GM18519 (cell line): ENCODE measurements around the gene TMEM171.

Experiments used
- ATAC-seq: cut with Tn5 transposase; IDR thresholded peaks from one replicate; pipeline ENCODE4 v1.9.1; 2021; ENCODE audit warnings: mild to moderate bottlenecking, moderate library complexity; ENCODE audit not compliant: unreplicated experiment, low FRiP score

Gene TMEM171

DNA sequence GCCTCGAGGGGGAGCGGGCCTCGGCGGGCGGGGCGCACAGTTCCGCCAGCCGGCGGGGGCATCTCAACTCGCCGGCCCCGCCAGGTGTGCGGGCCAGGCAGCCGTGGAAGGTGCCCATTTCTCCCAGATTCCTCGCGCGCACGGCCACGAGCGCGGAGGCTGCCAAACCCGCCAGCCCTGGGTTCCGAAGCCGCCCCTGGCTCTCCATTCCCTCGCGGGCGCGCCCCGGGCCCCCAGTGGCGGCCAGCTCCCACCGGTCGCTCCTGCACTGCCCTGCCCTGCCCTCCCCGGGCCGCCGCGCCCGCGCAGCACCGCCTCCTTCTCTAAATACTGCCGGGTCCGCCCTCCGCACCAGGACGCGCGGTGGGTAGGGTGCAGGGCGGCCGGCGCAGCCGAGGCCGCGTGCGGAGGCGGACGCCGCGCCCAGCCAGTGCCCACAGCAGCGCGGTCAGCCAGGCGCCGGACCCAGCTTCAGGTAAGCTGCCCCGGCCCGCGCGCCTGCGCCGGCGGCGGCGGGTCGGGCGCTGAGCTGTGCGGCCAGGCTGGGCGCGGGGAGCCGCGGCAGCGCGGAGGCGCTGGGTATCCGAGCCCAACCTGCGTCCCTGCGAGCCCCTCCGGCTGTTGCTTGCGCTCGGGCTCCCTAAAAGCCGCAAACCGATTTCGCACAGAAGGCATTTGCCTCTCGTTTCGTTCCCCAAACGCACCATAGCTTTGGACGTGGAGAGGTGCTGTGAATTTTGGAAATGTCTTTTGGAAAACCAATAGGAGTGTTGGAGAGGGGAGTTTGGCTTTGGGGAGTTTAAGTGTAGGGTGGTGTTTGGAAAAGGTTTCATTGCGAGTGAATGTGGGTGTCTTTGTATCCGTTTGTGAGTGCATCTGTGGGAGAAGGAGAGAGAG, at the start of gene TMEM171:
Gene TMEM171 (plus strand): TSS at position 354 of the 897 bp plus-strand sequence. CDS start 2,799 bp downstream, outside the sequence.
- ATAC-seq, result no peak

- no peak for ATAC-seq
Observed at GRCh38 chr5:73081093-73081492, 39.3 kb upstream of the TMEM171 start.

DNA sequence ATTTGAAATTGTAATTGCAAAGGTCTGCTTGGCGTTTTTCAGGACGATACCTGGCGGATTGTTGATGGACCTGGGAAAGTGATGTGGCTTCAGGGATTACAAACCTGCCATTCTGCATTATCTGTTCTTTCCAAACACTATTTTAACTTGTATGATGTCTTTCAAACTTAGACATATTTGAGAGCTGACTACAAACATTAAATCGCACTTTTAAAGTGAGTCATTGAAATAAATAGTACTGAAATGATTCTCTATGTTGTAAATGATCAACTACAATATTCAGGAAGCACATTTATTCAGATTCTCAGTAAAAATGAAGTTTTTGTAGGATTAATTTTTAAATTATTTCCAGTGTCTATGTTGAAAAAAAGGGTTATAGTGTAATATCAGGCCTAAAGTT, 32.3 kb upstream of the TMEM171 start:
- ATAC-seq, result no peak

DNA sequence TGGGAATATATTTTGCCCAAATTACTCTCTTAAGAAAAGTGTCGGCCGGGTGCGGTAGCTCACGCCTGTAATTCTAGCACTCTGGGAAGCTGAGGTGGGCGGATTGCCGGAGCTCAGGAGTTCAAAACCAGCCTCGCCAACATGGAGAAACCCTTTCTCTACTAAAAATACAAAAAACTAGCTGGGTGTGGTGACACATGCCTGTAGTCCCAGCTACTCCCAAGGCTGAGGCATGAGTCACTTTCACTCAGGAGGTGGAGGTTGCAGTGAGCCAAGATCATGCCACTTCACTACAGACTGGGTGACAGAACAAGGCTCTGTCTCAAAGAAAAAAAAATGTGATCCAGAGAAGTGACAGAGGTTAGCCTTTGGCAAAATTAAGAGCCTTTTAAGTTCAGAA, 26.4 kb upstream of the TMEM171 start:
- ATAC-seq, result no peak

DNA sequence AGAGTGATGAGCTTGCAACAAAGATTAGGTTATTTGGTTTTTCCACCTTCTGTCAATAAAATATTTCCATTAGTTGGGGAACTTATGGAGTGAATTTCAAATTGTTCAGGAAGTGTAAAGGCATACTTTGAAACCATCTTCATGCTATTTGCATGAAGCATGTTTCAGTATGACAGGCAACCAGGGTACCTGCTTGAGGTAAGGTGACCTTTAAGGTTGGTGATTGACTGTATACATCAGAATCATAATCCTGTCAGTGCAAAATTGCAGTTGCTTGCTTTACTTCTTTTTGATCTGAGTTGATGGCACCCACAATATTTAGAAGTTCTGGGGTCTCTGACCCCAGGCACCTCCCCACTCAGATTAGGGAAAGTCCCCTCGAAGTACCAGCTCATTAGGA, 26.0 kb upstream of the TMEM171 start:
- ATAC-seq, result no peak

DNA sequence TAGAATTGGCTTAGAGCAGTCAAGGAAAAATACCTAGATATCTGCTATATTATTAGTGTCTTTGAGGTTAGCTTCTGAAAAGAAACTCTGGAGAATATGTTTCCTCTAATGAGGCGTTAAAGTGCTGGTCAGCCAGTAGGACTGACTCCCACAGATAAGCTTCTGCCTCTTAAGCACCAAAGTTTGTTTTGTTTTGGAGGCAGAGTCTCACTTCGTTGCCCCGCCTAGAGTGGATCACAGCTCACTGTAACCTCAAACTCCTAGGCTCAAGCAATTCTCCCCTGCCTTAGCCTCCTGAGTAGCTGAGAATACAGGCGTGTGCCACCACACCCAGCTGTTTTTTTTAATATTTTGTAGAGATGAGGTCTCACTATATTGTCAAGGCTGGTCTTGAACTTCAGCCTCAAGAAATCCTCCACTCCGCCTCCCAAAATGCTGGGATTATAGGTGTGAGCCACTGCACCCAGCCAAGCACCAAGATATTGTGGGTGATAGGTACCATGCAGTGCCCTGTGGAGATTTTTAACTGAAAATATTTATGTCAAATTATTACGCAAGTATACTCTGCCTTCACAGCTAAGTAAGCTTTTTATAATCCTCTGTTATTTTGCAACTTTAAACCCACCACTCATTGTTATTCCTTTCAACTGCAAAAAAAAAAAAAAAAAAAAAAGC, 24.7 kb upstream of the TMEM171 start:
- ATAC-seq, result no peak

DNA sequence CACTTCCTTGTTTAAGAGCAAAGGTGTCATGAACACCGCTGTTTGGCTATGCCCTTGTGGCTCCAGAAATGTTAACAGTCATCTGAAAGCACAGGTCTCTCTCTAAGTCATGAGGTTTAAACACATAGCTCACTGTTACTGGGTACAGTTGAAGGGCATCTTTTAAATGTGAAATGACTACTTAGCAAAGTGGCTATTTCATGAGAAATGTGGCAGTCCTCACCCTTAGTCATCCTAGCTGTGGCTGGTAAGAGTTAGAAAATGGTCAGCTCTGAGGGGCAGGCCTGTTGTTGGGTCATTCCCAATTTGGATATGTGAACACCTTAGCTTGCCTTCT, 24.2 kb upstream of the TMEM171 start:
- no peak for ATAC-seq

DNA sequence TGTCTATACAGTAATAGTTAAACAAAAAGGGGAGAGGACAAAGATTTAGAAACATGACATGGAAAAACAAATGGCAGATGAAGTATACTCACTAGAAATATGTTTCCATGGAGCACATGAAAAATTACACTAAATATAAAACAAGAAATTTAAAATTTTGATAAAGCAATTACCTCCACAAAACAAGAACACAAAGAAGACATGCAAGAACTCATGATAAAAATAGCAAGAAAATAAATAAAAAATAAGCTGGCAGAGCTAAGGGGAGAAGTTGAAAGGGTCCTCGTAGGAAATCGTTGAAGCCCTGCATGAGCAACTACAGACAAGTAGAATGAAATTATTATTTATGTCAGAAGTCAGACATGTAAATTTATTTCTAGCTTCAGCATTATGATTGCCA, 22.6 kb upstream of the TMEM171 start:
- ATAC-seq, result no peak

DNA sequence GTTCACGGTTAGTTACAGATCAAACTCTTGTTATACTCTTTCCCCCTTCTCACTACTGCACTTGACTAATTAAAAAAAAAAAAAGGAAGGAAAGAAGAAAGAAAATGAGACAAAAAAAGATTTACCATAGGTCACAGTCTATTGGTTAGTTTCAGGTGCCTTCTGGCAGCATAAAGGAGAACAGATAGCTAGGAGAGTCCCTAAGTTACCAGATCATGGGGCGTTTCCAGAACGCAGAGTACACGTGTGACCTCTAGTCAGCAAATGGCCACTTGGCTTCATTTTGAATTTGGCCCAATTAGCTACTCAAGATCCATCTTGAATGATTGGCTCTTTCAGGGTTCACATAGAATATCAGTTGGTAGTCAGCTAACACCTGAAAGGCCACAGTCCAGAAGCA, 20.3 kb upstream of the TMEM171 start:
- no peak for ATAC-seq

GRCh38 chr5:73103870-73104299, 16.5 kb upstream of the TMEM171 start:
- no peak for ATAC-seq

- no peak for ATAC-seq
Observed at GRCh38 chr5:73104326-73104725, 16.0 kb upstream of the TMEM171 start.

DNA sequence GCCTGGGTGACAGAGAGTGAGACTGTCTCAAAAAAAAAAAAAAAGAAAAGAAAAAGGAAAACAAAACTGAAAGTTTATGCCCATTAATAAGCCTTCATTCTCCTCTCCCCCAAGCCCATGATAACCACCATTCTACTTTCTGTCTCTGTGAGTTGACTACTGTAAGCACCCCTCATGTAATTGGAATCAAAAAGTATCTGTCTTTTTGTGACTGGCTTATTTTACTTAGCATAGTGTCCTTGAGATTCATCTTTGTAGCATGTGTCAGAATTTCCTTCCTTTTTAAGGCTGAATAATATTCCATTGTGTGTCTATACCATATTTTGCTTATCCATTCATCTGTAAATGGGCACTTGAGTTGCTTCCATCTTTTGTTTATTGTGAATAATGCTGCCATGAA, 14.0 kb upstream of the TMEM171 start:
- ATAC-seq, result no peak

DNA sequence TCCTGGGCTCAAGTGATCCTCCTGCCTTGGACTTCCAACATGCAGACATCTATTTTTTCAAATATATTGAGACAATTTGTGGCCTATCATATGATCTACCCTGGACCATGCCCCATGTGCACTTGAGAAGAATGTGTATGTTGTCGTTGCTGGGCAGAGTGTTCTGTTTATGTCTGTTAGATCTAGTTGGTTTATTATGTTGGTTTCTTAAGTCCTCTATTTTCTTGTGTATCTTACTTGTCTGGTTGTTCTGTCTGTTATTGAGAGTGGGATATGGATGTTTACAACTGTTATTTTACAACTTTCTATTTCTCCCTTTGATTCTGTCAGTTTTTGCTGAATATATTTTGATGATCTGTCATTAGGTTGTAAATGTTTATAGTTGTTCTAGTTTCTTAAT, 10.2 kb upstream of the TMEM171 start:
- no peak for ATAC-seq

- ATAC-seq, result no peak
Observed at GRCh38 chr5:73111536-73111935, 8.8 kb upstream of the TMEM171 start.

- no peak for ATAC-seq
Observed at GRCh38 chr5:73112359-73112758, 8.0 kb upstream of the TMEM171 start.

GRCh38 chr5:73114044-73114688, 6.2 kb upstream of the TMEM171 start:
- ATAC-seq, result no peak

GRCh38 chr5:73115399-73116051, 4.8 kb upstream of the TMEM171 start:
- ATAC-seq, result no peak

GRCh38 chr5:73116506-73116905, 3.9 kb upstream of the TMEM171 start:
- ATAC-seq, result no peak

- no peak for ATAC-seq
Observed at GRCh38 chr5:73117088-73117740, 3.2 kb upstream of the TMEM171 start.

GRCh38 chr5:73118391-73118973, 1.9 kb upstream of the TMEM171 start:
- no peak for ATAC-seq
